22Rv1 (cell line): ENCODE measurements around the gene DOCK3.

Experiments used
- ZFX ChIP-seq: fragments of 450-650 bp; IDR thresholded peaks from 2 replicates; pipeline ENCODE4 v1.6.1; 2017; ENCODE audit warnings: antibody characterized with exemption, borderline replicate concordance
- TF ChIP-seq, protein P1 (sequence below): fragments of 450-650 bp; IDR thresholded peaks from 2 replicates; pipeline ENCODE4 v1.5.1; 2017; ENCODE audit warnings: mild to moderate bottlenecking

DNA sequence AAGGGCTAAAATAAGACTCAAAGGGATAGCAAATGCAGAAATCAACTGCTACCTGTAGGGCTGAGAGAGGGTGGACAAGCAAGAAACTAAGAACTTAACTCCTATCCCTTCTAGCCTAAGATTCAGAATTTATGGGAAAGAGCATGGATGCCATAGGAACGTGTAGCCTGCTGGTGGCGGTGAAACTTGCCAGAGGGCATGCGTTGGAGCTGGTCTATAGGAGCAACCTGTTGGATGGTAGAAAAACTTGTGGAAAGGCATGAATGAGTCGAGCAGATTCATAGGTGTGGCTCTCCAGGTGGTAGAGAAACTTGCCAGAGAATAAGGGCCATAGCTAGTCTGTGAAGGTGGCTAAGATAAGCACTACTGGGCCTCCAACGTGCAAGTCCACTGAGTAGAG, 137.2 kb downstream of the DOCK3 start:
- TF ChIP-seq, protein P1, sequence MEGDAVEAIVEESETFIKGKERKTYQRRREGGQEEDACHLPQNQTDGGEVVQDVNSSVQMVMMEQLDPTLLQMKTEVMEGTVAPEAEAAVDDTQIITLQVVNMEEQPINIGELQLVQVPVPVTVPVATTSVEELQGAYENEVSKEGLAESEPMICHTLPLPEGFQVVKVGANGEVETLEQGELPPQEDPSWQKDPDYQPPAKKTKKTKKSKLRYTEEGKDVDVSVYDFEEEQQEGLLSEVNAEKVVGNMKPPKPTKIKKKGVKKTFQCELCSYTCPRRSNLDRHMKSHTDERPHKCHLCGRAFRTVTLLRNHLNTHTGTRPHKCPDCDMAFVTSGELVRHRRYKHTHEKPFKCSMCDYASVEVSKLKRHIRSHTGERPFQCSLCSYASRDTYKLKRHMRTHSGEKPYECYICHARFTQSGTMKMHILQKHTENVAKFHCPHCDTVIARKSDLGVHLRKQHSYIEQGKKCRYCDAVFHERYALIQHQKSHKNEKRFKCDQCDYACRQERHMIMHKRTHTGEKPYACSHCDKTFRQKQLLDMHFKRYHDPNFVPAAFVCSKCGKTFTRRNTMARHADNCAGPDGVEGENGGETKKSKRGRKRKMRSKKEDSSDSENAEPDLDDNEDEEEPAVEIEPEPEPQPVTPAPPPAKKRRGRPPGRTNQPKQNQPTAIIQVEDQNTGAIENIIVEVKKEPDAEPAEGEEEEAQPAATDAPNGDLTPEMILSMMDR, result no peak
- TF ChIP-seq ZFX, result no peak
